ENCODE results near the gene SGSM2.

The SGSM2 gene

GRCh38 chr17:2427215-2427614, 89.9 kb downstream of the SGSM2 start:
- no peak for DNase-seq

GRCh38 chr17:2427910-2428309, 90.6 kb downstream of the SGSM2 start:
- DNase-seq: no peak
